IMR-90 (cell line): Measurements from ENCODE around the gene ABHD1. TPM values are rescaled to one million over a fixed set of nuclear protein-coding genes. Genes with fewer than 3 reads are reported as not detected.

ENCODE experiments used
- ATAC-seq: fragments of 200-7000 bp; cut with Tn5 transposase; 2 replicates; pipeline ENCODE4 v1.9.1; 2020; ENCODE audit warnings: low read depth, mild to moderate bottlenecking, moderate library complexity
- BruUV-seq: library from RNA; stranded (reverse); fragments of 400-500 nt; replicated peaks from 2 replicates; lab custom pipeline; 2021; lab: Mats Ljungman, UMichigan
- CTCF ChIA-PET: fragments of 300-600 bp; formaldehyde crosslinking; extraction: SDS; loops from one replicate; lab custom pipeline; 2021; ENCODE audit warnings: antibody characterized with exemption; lab: Yijun Ruan, JAX
- POLR2A ChIA-PET: fragments of 300-600 bp; sonication (Branson Sonifier 250); formaldehyde crosslinking; loops from one replicate; lab custom pipeline; 2022; ENCODE audit warnings: antibody characterized with exemption; ENCODE audit not compliant: unreplicated experiment; lab: Charles Lee
- DNase-seq: peaks from one replicate; pipeline ENCODE4 v3.0.0; 2013
- H2AFZ ChIP-seq: replicated peaks from 2 replicates; pipeline ENCODE3; 2013; ENCODE audit warnings: low read length, mild to moderate bottlenecking; ENCODE audit not compliant: poor library complexity
- H2AK5ac ChIP-seq: 2 replicates; pipeline ENCODE4 v1.6.1; 2013; ENCODE audit warnings: low read depth, low read length, inconsistent platforms
- H2AK9ac ChIP-seq: replicated peaks from 2 replicates; pipeline ENCODE3; 2013; ENCODE audit warnings: mild to moderate bottlenecking, low read depth, low read length, moderate library complexity; ENCODE audit not compliant: poor library complexity
- H2BK120ac ChIP-seq: 2 replicates; pipeline ENCODE4 v1.6.1; 2013; ENCODE audit warnings: low read depth, low read length, inconsistent platforms
- H2BK15ac ChIP-seq: 3 replicates; pipeline ENCODE4 v1.6.1; 2013; ENCODE audit warnings: low read depth, low read length, inconsistent platforms
- H2BK20ac ChIP-seq: 2 replicates; pipeline ENCODE4 v1.6.1; 2013; ENCODE audit warnings: low read depth, mild to moderate bottlenecking, inconsistent platforms, low read length, moderate library complexity
- H2BK5ac ChIP-seq: 2 replicates; pipeline ENCODE4 v1.6.1; 2013; ENCODE audit warnings: mild to moderate bottlenecking, low read depth, low read length, inconsistent platforms; ENCODE audit not compliant: poor library complexity, severe bottlenecking
- H3K14ac ChIP-seq: replicated peaks from 2 replicates; pipeline ENCODE4 v1.6.1; 2013; ENCODE audit warnings: low read depth, low read length, inconsistent platforms
- H3K18ac ChIP-seq: 2 replicates; pipeline ENCODE4 v1.6.1; 2013; ENCODE audit warnings: low read depth, low read length, control low read depth
- H3K23ac ChIP-seq: 2 replicates; pipeline ENCODE4 v1.6.1; 2013; ENCODE audit warnings: low read depth, low read length, inconsistent platforms
- H3K27ac ChIP-seq: 2 replicates; pipeline ENCODE4 v1.5.1; 2013; ENCODE audit warnings: mild to moderate bottlenecking, control low read depth, low read length; ENCODE audit not compliant: insufficient read depth
- H3K27me3 ChIP-seq: 2 replicates; pipeline ENCODE4 v1.6.1; 2013; ENCODE audit warnings: low read length; ENCODE audit not compliant: control insufficient read depth, insufficient read depth
- H3K36me3 ChIP-seq: 2 replicates; pipeline ENCODE4 v1.6.1; 2013; ENCODE audit warnings: low read length, mixed read lengths; ENCODE audit not compliant: control insufficient read depth, insufficient read depth
- H3K4ac ChIP-seq: 2 replicates; pipeline ENCODE4 v1.6.1; 2013; ENCODE audit warnings: low read depth, low read length, inconsistent platforms
- H3K4me1 ChIP-seq: 2 replicates; pipeline ENCODE4 v1.6.1; 2013; ENCODE audit warnings: low read length, mixed read lengths; ENCODE audit not compliant: control insufficient read depth, insufficient read depth
- H3K4me2 ChIP-seq: 2 replicates; pipeline ENCODE4 v1.6.1; 2013; ENCODE audit warnings: low read depth, mild to moderate bottlenecking, control low read depth, low read length, moderate library complexity
- H3K4me3 ChIP-seq: 2 replicates; pipeline ENCODE4 v1.5.1; 2013; ENCODE audit warnings: low read depth, mild to moderate bottlenecking, control low read depth, low read length, moderate library complexity; ENCODE audit not compliant: insufficient read depth
- H3K56ac ChIP-seq: 2 replicates; pipeline ENCODE4 v1.6.1; 2013; ENCODE audit warnings: low read length, inconsistent platforms; ENCODE audit not compliant: insufficient read depth; ENCODE audit errors: extremely low read depth
- H3K79me1 ChIP-seq, 2 experiments: 2 replicates each; pipeline ENCODE4 v1.6.1; 2013; ENCODE audit warnings: low read length in 2 of 2, inconsistent platforms in 1 of 2, low read depth in 1 of 2
- H3K9ac ChIP-seq: 2 replicates; pipeline ENCODE4 v1.6.1; 2013; ENCODE audit warnings: low read depth, low read length, control low read depth
- H3K9me1 ChIP-seq: 2 replicates; pipeline ENCODE4 v1.6.1; 2013; ENCODE audit warnings: low read length, inconsistent platforms; ENCODE audit not compliant: insufficient read depth
- H3K9me3 ChIP-seq: 2 replicates; pipeline ENCODE4 v1.6.1; 2013; ENCODE audit warnings: low read length; ENCODE audit not compliant: control insufficient read depth, insufficient read depth
- H4K20me1 ChIP-seq: 2 replicates; pipeline ENCODE4 v1.6.1; 2013; ENCODE audit warnings: low read length, inconsistent platforms; ENCODE audit not compliant: insufficient read depth
- H4K5ac ChIP-seq: 2 replicates; pipeline ENCODE4 v1.6.1; 2013; ENCODE audit warnings: mild to moderate bottlenecking, low read depth, low read length, control low read depth
- H4K8ac ChIP-seq, 2 experiments: 2 replicates each; pipeline ENCODE4 v1.6.1; 2013; ENCODE audit warnings: low read depth in 2 of 2, low read length in 2 of 2, control low read depth in 1 of 2, inconsistent platforms in 1 of 2
- H4K91ac ChIP-seq: 2 replicates; pipeline ENCODE4 v1.6.1; 2013; ENCODE audit warnings: low read depth, low read length, inconsistent platforms; ENCODE audit not compliant: insufficient read depth
- BHLHE40 ChIP-seq: fragments of 150-350 bp; IDR thresholded peaks from 2 replicates; pipeline ENCODE4 v1.6.1; 2016; ENCODE audit warnings: mild to moderate bottlenecking, low read depth, low read length
- CEBPB ChIP-seq: IDR thresholded peaks from 2 replicates; pipeline ENCODE4 v1.6.1; 2012; ENCODE audit warnings: low read depth, low read length, improper control_type of control experiment
- CHD1 ChIP-seq: IDR thresholded peaks from 2 replicates; pipeline ENCODE4 v1.6.1; 2012; ENCODE audit warnings: low read depth, low read length, improper control_type of control experiment
- CTCF ChIP-seq: conservative IDR thresholded peaks from 2 replicates; pipeline ENCODE4 v1.5.1; 2012; ENCODE audit warnings: mild to moderate bottlenecking, low read depth, low read length, improper control_type of control experiment
- ELK1 ChIP-seq: fragments of 150-350 bp; IDR thresholded peaks from 2 replicates; pipeline ENCODE4 v1.6.1; 2016; ENCODE audit warnings: low read depth, mild to moderate bottlenecking, low read length, moderate library complexity, borderline replicate concordance
- FOS ChIP-seq: fragments of 150-350 bp; IDR thresholded peaks from 2 replicates; pipeline ENCODE4 v1.6.1; 2016; ENCODE audit warnings: low read depth, low read length
- MAFK ChIP-seq: IDR thresholded peaks from 2 replicates; pipeline ENCODE4 v1.6.1; 2012; ENCODE audit warnings: low read depth, low read length, improper control_type of control experiment
- MAZ ChIP-seq: IDR thresholded peaks from 2 replicates; pipeline ENCODE4 v1.6.1; 2012; ENCODE audit warnings: low read depth, mild to moderate bottlenecking, low read length, improper control_type of control experiment, moderate library complexity, borderline replicate concordance
- MXI1 ChIP-seq: IDR thresholded peaks from 2 replicates; pipeline ENCODE4 v1.6.1; 2012; ENCODE audit warnings: low read depth, mild to moderate bottlenecking, low read length, moderate library complexity, borderline replicate concordance
- NFE2L2 ChIP-seq: fragments of 150-350 bp; IDR thresholded peaks from 2 replicates; pipeline ENCODE4 v1.6.1; 2016; ENCODE audit warnings: low read depth, mild to moderate bottlenecking, low read length
- POLR2A ChIP-seq: IDR thresholded peaks from 2 replicates; pipeline ENCODE4 v1.6.1; 2012; ENCODE audit warnings: mild to moderate bottlenecking, low read depth, low read length
- RAD21 ChIP-seq: IDR thresholded peaks from 2 replicates; pipeline ENCODE4 v1.6.1; 2012; ENCODE audit warnings: low read length, improper control_type of control experiment
- RCOR1 ChIP-seq: IDR thresholded peaks from 2 replicates; pipeline ENCODE4 v1.6.1; 2012; ENCODE audit warnings: mild to moderate bottlenecking, low read length, improper control_type of control experiment; ENCODE audit not compliant: insufficient replicate concordance
- RFX5 ChIP-seq: IDR thresholded peaks from 2 replicates; pipeline ENCODE4 v1.8.0; 2012; ENCODE audit warnings: low read depth, mild to moderate bottlenecking, low read length, moderate library complexity
- SMC3 ChIP-seq: fragments of 150-350 bp; IDR thresholded peaks from 2 replicates; pipeline ENCODE4 v1.6.1; 2016; ENCODE audit warnings: low read depth, mild to moderate bottlenecking, antibody characterized with exemption, low read length, moderate library complexity
- USF2 ChIP-seq: fragments of 150-350 bp; IDR thresholded peaks from 2 replicates; pipeline ENCODE4 v1.6.1; 2017; ENCODE audit warnings: mild to moderate bottlenecking, antibody characterized with exemption, low read length, low read depth
- WGBS, 2 experiments: methylation state at CpG; one replicate each; pipeline versions ENCODE4 v1.1.5 to v1.1.7; 2013; ENCODE audit warnings: missing lambda C conversion rate in 2 of 2; ENCODE audit not compliant: insufficient read length in 1 of 2; ENCODE audit errors: extremely low coverage in 2 of 2; 5-methylcytosine and 5-hydroxymethylcytosine counted together
- dilution Hi-C: fragments of 300-500 bp; cut with HindIII; formaldehyde crosslinking; loops from one replicate; pipeline ENCODE4 v1.14.3; 2018; ENCODE audit warnings: low sequenced_read_pairs; ENCODE audit not compliant: unreplicated experiment
- in situ Hi-C: fragments of 300-500 bp; cut with MboI; formaldehyde crosslinking; loops from 3 replicates; pipeline ENCODE4 v1.14.3; 2019; ENCODE audit warnings: low sequenced_read_pairs, inconsistent platforms, mixed read lengths
- intact Hi-C: fragments of 100-400 bp; cut with micrococcal nuclease; formaldehyde crosslinking; loops from 2 replicates; pipeline ENCODE4 v1.10.0; 2022
- polyA plus RNA-seq, 3 experiments: library from polyadenylated mRNA; depleted of rRNA; stranded (reverse); fragments of >200 nt; gene quantifications; 2 replicates each; pipeline ENCODE4 v1.2.3, GENCODE V29; 2012; ENCODE audit warnings: low replicate concordance in 1 of 3
- total RNA-seq: library from RNA; depleted of rRNA; stranded (reverse); fragments of >200 nt; gene quantifications from 2 replicates; pipeline ENCODE4 v1.2.3, GENCODE V29; 2012

The ABHD1 gene
- total and polyA plus RNA-seq, 2 of the 4 experiments (the other 2 are of a cell fraction) = 0.24 TPM; not detected in 1

GRCh38 chr2:27122791-27123190 lies 824 bp upstream of the ABHD1 start:
- peaks cover 6% of the 10 kb centered on the region; the same call in 1 of the 2 replicates for H3K9me3 ChIP-seq
- H3K9me1 ChIP-seq = peaks cover 4% of the 10 kb centered on the region; the same call in 1 of the 2 replicates
- WGBS, 2 experiments = 100% methylated on average over 1 of the region's 7 CpGs; no CpG with 5 or more reads in 1 of the 2 experiments
- H3K4ac ChIP-seq = no peak overlapping the region
- H4K20me1 ChIP-seq = no peaks in the 10 kb centered on the region
- H4K8ac ChIP-seq = no peak overlapping the region
- no peaks in the 10 kb centered on the region for H3K79me1 ChIP-seq
- no peak overlapping the region for H3K9ac ChIP-seq
- H2AK5ac ChIP-seq = no peak overlapping the region
- dilution Hi-C loops (no loop called here), intact Hi-C loops (no loop called here), in situ Hi-C loops (no loop called here)
- DNase-seq = no peak
- no peak overlapping the region for H3K23ac ChIP-seq
- BruUV-seq = no TSS peak
- H4K91ac ChIP-seq = no peak overlapping the region
- H2AFZ ChIP-seq = peak overlapping the region; percentile 41
- no peak overlapping the region for H3K4me2 ChIP-seq
- no peak overlapping the region for H2AK9ac ChIP-seq
- no peak for ATAC-seq
- no peaks in the 10 kb centered on the region for H3K36me3 ChIP-seq
- no peak overlapping the region for H3K18ac ChIP-seq
- peaks cover 53% of the 10 kb centered on the region for H3K27me3 ChIP-seq
- no peak overlapping the region for H2BK20ac ChIP-seq
- no peak for TF ChIP-seq CEBPB
- no peak for TF ChIP-seq SMC3
- TF ChIP-seq NFE2L2 = no peak
- TF ChIP-seq POLR2A = no peak
- TF ChIP-seq CTCF = no peak
- TF ChIP-seq RFX5 = no peak
- no peak for TF ChIP-seq RCOR1
- TF ChIP-seq MAZ = no peak
- no peak for TF ChIP-seq BHLHE40
- TF ChIP-seq MAFK = no peak
- TF ChIP-seq MXI1 = no peak
- no peak for TF ChIP-seq FOS
- no peak for TF ChIP-seq USF2
- TF ChIP-seq RAD21 = no peak
- TF ChIP-seq CHD1 = no peak
- no peak for TF ChIP-seq ELK1
- no peak overlapping the region for H2BK120ac ChIP-seq
- H3K27ac ChIP-seq = no peak overlapping the region
- H3K14ac ChIP-seq = no peak overlapping the region
- CTCF ChIA-PET = no interaction called here
- no peak overlapping the region for H3K56ac ChIP-seq
- H3K4me1 ChIP-seq = peaks cover 7% of the 10 kb centered on the region
- POLR2A ChIA-PET = no interaction called here
- H2BK5ac ChIP-seq = no peak overlapping the region
- no peak overlapping the region for H3K4me3 ChIP-seq
- H4K5ac ChIP-seq = no peak overlapping the region
- H2BK15ac ChIP-seq = no peak overlapping the region
